Measurements from ENCODE around the gene PHTF2. TPM values are rescaled to one million over a fixed set of nuclear protein-coding genes. Genes with fewer than 3 reads are reported as not detected.

The PHTF2 gene
- total RNA-seq, 1 donor from 2014 or later, result 38.6 TPM

DNA sequence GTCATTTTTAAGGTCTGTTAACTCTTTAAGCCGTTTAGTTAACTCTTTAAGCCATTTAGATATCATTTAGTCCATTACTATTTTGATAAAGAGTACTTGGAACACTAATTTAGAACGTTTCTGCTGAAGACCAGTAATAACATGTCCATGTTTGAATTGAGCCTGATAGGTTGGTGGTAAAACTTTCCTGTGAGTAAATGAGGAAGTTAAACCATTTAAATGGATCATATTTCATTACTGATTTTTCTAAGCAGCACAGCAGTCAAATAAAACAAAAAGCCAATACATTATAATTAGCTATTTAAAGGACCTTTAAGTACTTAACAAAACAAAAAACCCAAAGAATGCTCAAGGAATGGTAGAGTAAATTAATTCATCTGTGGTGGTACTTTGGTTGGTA, 29.4 kb downstream of the PHTF2 start:
- Histone ChIP-seq H3K79me2 (ENCODE audit: low read depth) (peaks cover 32% of the 10 kb centered on the region), H3K27me3 (no peaks in the 10 kb centered on the region), H3K4me1 (no peaks in the 10 kb centered on the region), H3K9ac (no peak overlapping the region), H2AFZ (replicated peaks) (no peak overlapping the region), H3K4me2 (no peak overlapping the region), H3K9me3 (ENCODE audit: low read depth) (no peaks in the 10 kb centered on the region), H3K27ac (no peak overlapping the region), H4K20me1 (ENCODE audit: low read depth) (no peaks in the 10 kb centered on the region), H3K36me3 (no peaks in the 10 kb centered on the region), H3K4me3 (no peak overlapping the region), H3F3A (ENCODE audit: low read depth) (no peaks in the 10 kb centered on the region)
- Mint-ChIP-seq H3K4me1 (no peaks in the 10 kb centered on the region), H3K27ac (no peak overlapping the region), H3K9me3 (peaks cover 22% of the 10 kb centered on the region), H3K27me3 (ENCODE audit: insufficient read depth, low read depth) (no peaks in the 10 kb centered on the region), H3K36me3 (peaks cover 11% of the 10 kb centered on the region), H3K4me3 (no peak overlapping the region)
- no peak for DNase-seq (ENCODE audit: low spot score)
- TF ChIP-seq, protein P1, sequence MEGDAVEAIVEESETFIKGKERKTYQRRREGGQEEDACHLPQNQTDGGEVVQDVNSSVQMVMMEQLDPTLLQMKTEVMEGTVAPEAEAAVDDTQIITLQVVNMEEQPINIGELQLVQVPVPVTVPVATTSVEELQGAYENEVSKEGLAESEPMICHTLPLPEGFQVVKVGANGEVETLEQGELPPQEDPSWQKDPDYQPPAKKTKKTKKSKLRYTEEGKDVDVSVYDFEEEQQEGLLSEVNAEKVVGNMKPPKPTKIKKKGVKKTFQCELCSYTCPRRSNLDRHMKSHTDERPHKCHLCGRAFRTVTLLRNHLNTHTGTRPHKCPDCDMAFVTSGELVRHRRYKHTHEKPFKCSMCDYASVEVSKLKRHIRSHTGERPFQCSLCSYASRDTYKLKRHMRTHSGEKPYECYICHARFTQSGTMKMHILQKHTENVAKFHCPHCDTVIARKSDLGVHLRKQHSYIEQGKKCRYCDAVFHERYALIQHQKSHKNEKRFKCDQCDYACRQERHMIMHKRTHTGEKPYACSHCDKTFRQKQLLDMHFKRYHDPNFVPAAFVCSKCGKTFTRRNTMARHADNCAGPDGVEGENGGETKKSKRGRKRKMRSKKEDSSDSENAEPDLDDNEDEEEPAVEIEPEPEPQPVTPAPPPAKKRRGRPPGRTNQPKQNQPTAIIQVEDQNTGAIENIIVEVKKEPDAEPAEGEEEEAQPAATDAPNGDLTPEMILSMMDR (IDR thresholded peaks at IDR 0.05), result no peak
- TF ChIP-seq EZH2 (IDR thresholded peaks at IDR 0.05) (no peak), EZH2phosphoT487 (IDR thresholded peaks at IDR 0.05) (no peak)

DNA sequence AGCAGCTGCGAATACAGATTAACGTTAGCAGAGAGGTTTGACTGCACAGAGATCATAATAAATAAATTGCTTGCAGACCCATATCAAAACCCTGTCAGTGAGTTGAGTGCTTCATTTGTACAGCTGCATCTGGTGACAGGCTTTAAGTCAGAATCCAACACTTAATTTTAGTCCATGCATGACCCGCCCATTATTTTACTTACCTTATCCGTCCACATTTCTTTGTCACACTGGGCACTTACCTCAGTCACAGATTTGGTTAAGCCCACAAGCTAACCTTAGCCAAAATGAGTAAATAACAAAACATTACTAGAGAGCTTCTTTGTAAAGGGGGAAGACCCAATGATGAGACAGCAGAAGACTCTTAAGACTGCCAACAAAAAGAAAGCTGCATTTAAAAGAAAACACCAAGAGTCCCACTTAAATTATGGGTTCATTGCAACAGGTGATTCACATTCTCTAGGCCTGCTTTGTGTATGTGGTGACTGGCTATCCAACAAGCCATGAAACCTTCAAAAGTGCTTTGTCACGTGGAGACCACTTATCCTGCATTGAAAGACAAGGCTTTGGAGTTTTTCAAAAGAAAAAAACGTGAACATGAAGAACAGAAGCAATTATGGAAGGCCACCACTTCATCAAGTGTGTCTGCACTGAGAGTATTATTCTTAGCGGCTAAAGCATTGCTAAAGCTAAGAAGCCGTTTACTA, 32.2 kb downstream of the PHTF2 start:
- Mint-ChIP-seq H3K27me3 (ENCODE audit: insufficient read depth, low read depth) (no peaks in the 10 kb centered on the region), H3K27ac (no peak overlapping the region), H3K4me1 (no peaks in the 10 kb centered on the region), H3K36me3 (peaks cover 3% of the 10 kb centered on the region), H3K4me3 (no peak overlapping the region), H3K9me3 (peaks cover 5% of the 10 kb centered on the region)
- Histone ChIP-seq H3K4me2 (no peak overlapping the region), H3K9ac (no peak overlapping the region), H3K4me1 (no peaks in the 10 kb centered on the region), H3K27ac (no peak overlapping the region), H4K20me1 (ENCODE audit: low read depth) (no peaks in the 10 kb centered on the region), H3K4me3 (no peak overlapping the region), H2AFZ (replicated peaks) (no peak overlapping the region), H3K79me2 (ENCODE audit: low read depth) (peaks cover 14% of the 10 kb centered on the region), H3K9me3 (ENCODE audit: low read depth) (no peaks in the 10 kb centered on the region), H3K36me3 (no peaks in the 10 kb centered on the region), H3F3A (ENCODE audit: low read depth) (no peaks in the 10 kb centered on the region), H3K27me3 (no peaks in the 10 kb centered on the region)
- no peak for DNase-seq (ENCODE audit: low spot score)
- no peak for TF ChIP-seq EZH2 (IDR thresholded peaks at IDR 0.05)
- TF ChIP-seq, protein P1 (IDR thresholded peaks at IDR 0.05), result no peak
- no peak for TF ChIP-seq EZH2phosphoT487 (IDR thresholded peaks at IDR 0.05)

DNA sequence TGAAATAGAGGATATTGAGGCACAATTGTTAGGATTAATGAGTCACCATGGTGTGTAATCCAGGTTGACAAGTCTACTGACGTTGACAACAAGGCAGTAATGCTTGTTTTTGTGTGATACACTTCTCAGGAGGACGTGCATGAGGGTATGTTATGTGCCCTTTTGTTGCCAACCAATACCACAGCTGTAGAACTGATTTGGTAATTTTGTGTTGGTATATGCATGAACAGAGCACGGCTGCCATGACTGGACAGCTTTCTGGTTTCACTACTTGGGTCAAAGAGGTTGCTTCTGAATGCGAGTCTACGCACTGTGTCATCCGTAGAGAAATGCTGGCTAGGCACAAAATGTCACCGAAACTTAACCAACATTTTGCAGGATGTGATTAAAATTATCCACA, 32.9 kb downstream of the PHTF2 start:
- no peaks in the 10 kb centered on the region for H4K20me1 ChIP-seq (ENCODE audit: low read depth)

DNA sequence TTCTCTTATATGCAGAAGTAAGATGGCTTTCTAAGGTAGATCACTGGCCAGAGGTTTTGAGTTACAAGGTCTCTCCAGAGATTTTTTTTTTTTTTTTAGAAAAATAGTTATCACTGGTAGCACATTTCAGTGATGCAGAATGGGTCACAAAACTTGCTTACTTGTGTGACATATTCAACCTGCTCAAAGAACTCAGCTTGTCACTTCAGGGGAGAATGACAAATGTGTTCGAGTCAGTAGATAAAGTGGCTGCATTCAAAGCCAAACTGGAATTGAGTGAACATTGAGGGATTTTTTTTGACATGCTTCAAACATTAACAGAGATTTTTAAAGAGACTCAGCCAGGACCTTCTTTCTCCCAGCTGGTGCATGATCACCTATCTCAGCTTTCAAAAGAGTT, 33.4 kb downstream of the PHTF2 start:
- Histone ChIP-seq H2AFZ (replicated peaks) (no peak overlapping the region), H3F3A (ENCODE audit: low read depth) (no peaks in the 10 kb centered on the region), H3K9ac (no peak overlapping the region), H3K36me3 (no peaks in the 10 kb centered on the region), H3K4me2 (no peak overlapping the region), H3K27me3 (no peaks in the 10 kb centered on the region), H4K20me1 (ENCODE audit: low read depth) (no peaks in the 10 kb centered on the region), H3K9me3 (ENCODE audit: low read depth) (no peaks in the 10 kb centered on the region), H3K4me1 (no peaks in the 10 kb centered on the region), H3K4me3 (no peak overlapping the region), H3K27ac (no peak overlapping the region), H3K79me2 (ENCODE audit: low read depth) (peaks cover 5% of the 10 kb centered on the region)
- Mint-ChIP-seq H3K36me3 (peaks cover under 1% of the 10 kb centered on the region), H3K27me3 (ENCODE audit: insufficient read depth, low read depth) (no peaks in the 10 kb centered on the region), H3K4me1 (no peaks in the 10 kb centered on the region), H3K4me3 (no peak overlapping the region), H3K9me3 (peaks cover 3% of the 10 kb centered on the region), H3K27ac (no peak overlapping the region)
- no peak for DNase-seq (ENCODE audit: low spot score)
- TF ChIP-seq, protein P1 (IDR thresholded peaks at IDR 0.05), result no peak
- no peak for TF ChIP-seq EZH2phosphoT487 (IDR thresholded peaks at IDR 0.05)
- no peak for TF ChIP-seq EZH2 (IDR thresholded peaks at IDR 0.05)

More for the DNA sequence above, 32.9 kb downstream of the PHTF2 start:
- DNase-seq (ENCODE audit: low spot score), result no peak
- H3K27ac Mint-ChIP-seq, result no peak overlapping the region
- peaks cover 6% of the 10 kb centered on the region for H3K9me3 Mint-ChIP-seq
- no peaks in the 10 kb centered on the region for H3K36me3 ChIP-seq
- no peak for TF ChIP-seq EZH2 (IDR thresholded peaks at IDR 0.05)
- no peak overlapping the region for H3K4me3 Mint-ChIP-seq
- no peaks in the 10 kb centered on the region for H3K4me1 Mint-ChIP-seq
- no peaks in the 10 kb centered on the region for H3K4me1 ChIP-seq
- no peak overlapping the region for H2AFZ ChIP-seq (replicated peaks)
- H3K4me3 ChIP-seq, result no peak overlapping the region
- H3K27me3 Mint-ChIP-seq (ENCODE audit: insufficient read depth, low read depth), result no peaks in the 10 kb centered on the region
- H3K79me2 ChIP-seq (ENCODE audit: low read depth), result peaks cover 8% of the 10 kb centered on the region
- no peaks in the 10 kb centered on the region for H3K9me3 ChIP-seq (ENCODE audit: low read depth)
- H3K27me3 ChIP-seq, result no peaks in the 10 kb centered on the region
- H3K27ac ChIP-seq, result no peak overlapping the region
- no peak overlapping the region for H3K4me2 ChIP-seq
- peaks cover 3% of the 10 kb centered on the region for H3K36me3 Mint-ChIP-seq
- H3K9ac ChIP-seq, result no peak overlapping the region
- H3F3A ChIP-seq (ENCODE audit: low read depth), result no peaks in the 10 kb centered on the region
